GM12878 (cell line): ENCODE results near the gene KIF17.

Experiments
- CTCF ChIP-seq, 3 experiments: IDR thresholded peaks in 2 of 3; conservative IDR thresholded peaks in 1 of 3; 2 replicates each; pipeline ENCODE4 v1.5.1; 2011; ENCODE audit warnings: low read depth in 3 of 3, low read length in 3 of 3, mild to moderate bottlenecking in 3 of 3, control low read depth in 2 of 3, moderate library complexity in 2 of 3, inconsistent platforms in 1 of 3, mixed read lengths in 1 of 3; ENCODE audit not compliant: control insufficient read depth in 2 of 3, insufficient read depth in 1 of 3; ENCODE audit errors: extremely low read depth in 1 of 3
- LARP7 ChIP-seq: fragments of 450-650 bp; IDR thresholded peaks from 2 replicates; pipeline ENCODE4 v1.6.1; 2017; ENCODE audit warnings: mild to moderate bottlenecking
- RFX5 ChIP-seq: IDR thresholded peaks from 2 replicates; pipeline ENCODE4 v1.6.1; 2011; ENCODE audit warnings: low read depth, low read length, improper control_type of control experiment

DNA sequence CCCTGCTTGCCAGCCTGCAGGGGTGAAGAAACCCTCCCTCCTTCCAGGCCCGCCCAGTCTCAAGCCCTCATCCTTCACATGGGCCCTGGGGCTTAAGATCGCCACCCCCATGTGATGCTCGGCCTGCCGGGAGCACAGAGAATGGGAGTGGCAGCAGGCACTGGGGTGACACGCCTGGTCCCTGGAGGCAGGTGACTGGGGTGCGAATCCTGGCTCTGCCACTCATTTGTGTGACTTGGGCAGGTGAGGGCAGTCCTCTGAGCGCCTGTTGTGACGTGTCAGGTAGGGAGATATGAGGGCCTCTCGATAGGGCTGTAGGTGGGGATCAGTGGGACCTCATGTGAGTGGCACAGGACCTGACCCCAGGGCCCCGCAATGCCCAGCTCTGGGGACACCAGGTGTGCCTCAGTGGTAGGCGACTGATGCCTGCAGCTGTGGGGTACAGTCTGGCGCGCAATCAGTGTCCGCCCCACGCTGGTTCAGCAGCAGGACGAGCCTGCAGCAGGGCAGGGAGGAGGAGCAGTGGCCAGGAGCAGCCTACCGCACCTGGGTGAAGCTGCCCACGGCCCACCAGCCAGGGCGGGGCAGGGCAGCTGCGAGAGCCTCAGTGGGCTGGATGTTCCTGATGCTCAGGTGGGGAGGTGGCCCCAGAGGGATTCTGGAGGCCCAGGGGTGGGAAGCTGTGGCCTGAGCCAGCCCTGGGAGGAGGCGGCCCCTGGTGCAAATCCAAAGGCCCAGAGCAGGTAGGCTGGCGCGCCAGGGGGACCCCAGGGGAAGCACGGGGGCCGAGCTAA is 8.5 kb upstream of the KIF17 start:
- TF ChIP-seq CTCF (IDR thresholded peaks at IDR 0.05 in 2 of 3, conservative IDR thresholded peaks at IDR 0.05 in 1 of 3; ENCODE audit: control insufficient read depth in 2 of 3, extremely low read depth in 1 of 3, insufficient read depth in 1 of 3, low read depth in 3 of 3, low read length in 3 of 3) (no peak), RFX5 (no peak), LARP7 (no peak)
